ENCODE results near the gene TMEM14A. TPM values are rescaled to one million over a fixed set of nuclear protein-coding genes. Genes with fewer than 3 reads are reported as not detected.
"Not testable (repeated sequence)": the region's sequence is repeated elsewhere in the genome, so short reads cannot be mapped to it uniquely, and the experiment has no call there.

Gene TMEM14A
- total RNA-seq, 3 donors from 2014 or later: 6.6 to 9.7 (median 6.7) TPM

GRCh38 chr6:52645976-52646375 lies 24.9 kb upstream of the TMEM14A start:
- ATAC-seq: no peak
- peaks cover 2% of the 10 kb centered on the region for H3K4me1 Mint-ChIP-seq (ENCODE audit: low read depth)
- no peaks in the 10 kb centered on the region for H3K36me3 Mint-ChIP-seq (ENCODE audit: insufficient read depth)

GRCh38 chr6:52647199-52647598 lies 23.7 kb upstream of the TMEM14A start:
- DNase-seq (no peak), ATAC-seq (no peak)
- Mint-ChIP-seq H3K36me3 (ENCODE audit: insufficient read depth) (no peaks in the 10 kb centered on the region), H3K4me3 (no peak overlapping the region), H3K27me3 (ENCODE audit: low read depth) (peaks cover 6% of the 10 kb centered on the region), H3K4me1 (ENCODE audit: low read depth) (peaks cover 5% of the 10 kb centered on the region), H3K9me3 (no peaks in the 10 kb centered on the region)

More at GRCh38 chr6:52645976-52646375, 24.9 kb upstream of the TMEM14A start:
- H3K27me3 Mint-ChIP-seq (ENCODE audit: low read depth): peaks cover 8% of the 10 kb centered on the region
- DNase-seq: no peak
- no peak overlapping the region for H3K4me3 Mint-ChIP-seq
- no peaks in the 10 kb centered on the region for H3K9me3 Mint-ChIP-seq

GRCh38 chr6:52649536-52650160 lies 21.3 kb upstream of the TMEM14A start:
- ATAC-seq (no peak), DNase-seq (no peak)
- H3K4me1 Mint-ChIP-seq (ENCODE audit: low read depth): peaks cover 5% of the 10 kb centered on the region
- H3K27me3 Mint-ChIP-seq (ENCODE audit: low read depth): peaks cover 16% of the 10 kb centered on the region
- no peak overlapping the region for H3K4me3 Mint-ChIP-seq
- no peaks in the 10 kb centered on the region for H3K36me3 Mint-ChIP-seq (ENCODE audit: insufficient read depth)
- no peaks in the 10 kb centered on the region for H3K9me3 Mint-ChIP-seq

- Mint-ChIP-seq H3K9me3 (no peaks in the 10 kb centered on the region), H3K36me3 (ENCODE audit: insufficient read depth) (no peaks in the 10 kb centered on the region), H3K4me3 (no peak overlapping the region), H3K4me1 (ENCODE audit: low read depth) (peaks cover 5% of the 10 kb centered on the region), H3K27me3 (ENCODE audit: low read depth) (peaks cover 12% of the 10 kb centered on the region)
- DNase-seq (no peak), ATAC-seq (no peak)
Observed at GRCh38 chr6:52650941-52651340, 20.0 kb upstream of the TMEM14A start.

GRCh38 chr6:52653151-52653550 lies 17.8 kb upstream of the TMEM14A start:
- peaks cover 12% of the 10 kb centered on the region for H3K27me3 Mint-ChIP-seq (ENCODE audit: low read depth)
- DNase-seq (no peak), ATAC-seq (no peak)
- H3K9me3 Mint-ChIP-seq: no peaks in the 10 kb centered on the region
- H3K36me3 Mint-ChIP-seq (ENCODE audit: insufficient read depth): no peaks in the 10 kb centered on the region
- peaks cover 5% of the 10 kb centered on the region for H3K4me1 Mint-ChIP-seq (ENCODE audit: low read depth)
- no peak overlapping the region for H3K4me3 Mint-ChIP-seq

- Mint-ChIP-seq H3K36me3 (ENCODE audit: insufficient read depth) (no peaks in the 10 kb centered on the region), H3K4me3 (no peak overlapping the region), H3K4me1 (ENCODE audit: low read depth) (peaks cover 5% of the 10 kb centered on the region), H3K27me3 (ENCODE audit: low read depth) (peaks cover 10% of the 10 kb centered on the region), H3K9me3 (no peaks in the 10 kb centered on the region)
- ATAC-seq (no peak), DNase-seq (no peak)
Observed at GRCh38 chr6:52654007-52654406, 16.9 kb upstream of the TMEM14A start.

- no peak for DNase-seq
- no peaks in the 10 kb centered on the region for H3K36me3 Mint-ChIP-seq (ENCODE audit: insufficient read depth)
- ATAC-seq: no peak
- H3K4me3 Mint-ChIP-seq: no peak overlapping the region
- peaks cover 10% of the 10 kb centered on the region for H3K27me3 Mint-ChIP-seq (ENCODE audit: low read depth)
- H3K9me3 Mint-ChIP-seq: no peaks in the 10 kb centered on the region
- peaks cover 5% of the 10 kb centered on the region for H3K4me1 Mint-ChIP-seq (ENCODE audit: low read depth)
Observed at GRCh38 chr6:52654592-52654991, 16.3 kb upstream of the TMEM14A start.

GRCh38 chr6:52655941-52656340 lies 15.0 kb upstream of the TMEM14A start:
- H3K36me3 Mint-ChIP-seq (ENCODE audit: insufficient read depth); DNase-seq; H3K27me3 Mint-ChIP-seq (ENCODE audit: low read depth); H3K4me3 Mint-ChIP-seq; H3K4me1 Mint-ChIP-seq (ENCODE audit: low read depth); H3K9me3 Mint-ChIP-seq; ATAC-seq: not testable (repeated sequence)

GRCh38 chr6:52657870-52658269 lies 13.0 kb upstream of the TMEM14A start:
- no peak for DNase-seq
- peaks cover 10% of the 10 kb centered on the region for H3K27me3 Mint-ChIP-seq (ENCODE audit: low read depth)
- H3K4me1 Mint-ChIP-seq (ENCODE audit: low read depth): no peaks in the 10 kb centered on the region
- ATAC-seq: no peak
- H3K9me3 Mint-ChIP-seq: no peaks in the 10 kb centered on the region
- H3K4me3 Mint-ChIP-seq: no peak overlapping the region
- no peaks in the 10 kb centered on the region for H3K36me3 Mint-ChIP-seq (ENCODE audit: insufficient read depth)

GRCh38 chr6:52661551-52661950 lies 9.4 kb upstream of the TMEM14A start:
- DNase-seq (no peak), ATAC-seq (no peak)
- H3K9me3 Mint-ChIP-seq: no peaks in the 10 kb centered on the region
- H3K4me3 Mint-ChIP-seq: no peak overlapping the region
- no peaks in the 10 kb centered on the region for H3K36me3 Mint-ChIP-seq (ENCODE audit: insufficient read depth)
- no peaks in the 10 kb centered on the region for H3K27me3 Mint-ChIP-seq (ENCODE audit: low read depth)
- H3K4me1 Mint-ChIP-seq (ENCODE audit: low read depth): no peaks in the 10 kb centered on the region

- no peaks in the 10 kb centered on the region for H3K4me1 Mint-ChIP-seq (ENCODE audit: low read depth)
- no peaks in the 10 kb centered on the region for H3K9me3 Mint-ChIP-seq
- no peaks in the 10 kb centered on the region for H3K27me3 Mint-ChIP-seq (ENCODE audit: low read depth)
- H3K36me3 Mint-ChIP-seq (ENCODE audit: insufficient read depth): no peaks in the 10 kb centered on the region
- ATAC-seq (no peak), DNase-seq (no peak)
- no peak overlapping the region for H3K4me3 Mint-ChIP-seq
Observed at GRCh38 chr6:52662031-52662430, 8.9 kb upstream of the TMEM14A start.

- Mint-ChIP-seq H3K27me3 (ENCODE audit: low read depth) (no peaks in the 10 kb centered on the region), H3K4me3 (no peak overlapping the region), H3K36me3 (ENCODE audit: insufficient read depth) (no peaks in the 10 kb centered on the region), H3K4me1 (ENCODE audit: low read depth) (no peaks in the 10 kb centered on the region), H3K9me3 (no peaks in the 10 kb centered on the region)
- ATAC-seq (peak; percentile 41 to 53), DNase-seq (peak; percentile 40)
Observed at GRCh38 chr6:52663120-52663935, 7.6 kb upstream of the TMEM14A start.

GRCh38 chr6:52663936-52664185 lies 7.1 kb upstream of the TMEM14A start:
- no peaks in the 10 kb centered on the region for H3K9me3 Mint-ChIP-seq
- no peak for ATAC-seq
- no peak overlapping the region for H3K4me3 Mint-ChIP-seq
- H3K36me3 Mint-ChIP-seq (ENCODE audit: insufficient read depth): no peaks in the 10 kb centered on the region
- no peak for DNase-seq
- H3K4me1 Mint-ChIP-seq (ENCODE audit: low read depth): no peaks in the 10 kb centered on the region
- H3K27me3 Mint-ChIP-seq (ENCODE audit: low read depth): no peaks in the 10 kb centered on the region

GRCh38 chr6:52664186-52664990 lies 6.5 kb upstream of the TMEM14A start:
- H3K36me3 Mint-ChIP-seq (ENCODE audit: insufficient read depth): no peaks in the 10 kb centered on the region
- H3K27me3 Mint-ChIP-seq (ENCODE audit: low read depth): no peaks in the 10 kb centered on the region
- peak; percentile 16 for DNase-seq
- H3K4me1 Mint-ChIP-seq (ENCODE audit: low read depth): no peaks in the 10 kb centered on the region
- peak; percentile 98 for ATAC-seq
- no peaks in the 10 kb centered on the region for H3K9me3 Mint-ChIP-seq
- no peak overlapping the region for H3K4me3 Mint-ChIP-seq
